ENCODE data around the gene AK5. TPM values are rescaled to one million over a fixed set of nuclear protein-coding genes. Genes with fewer than 3 reads are reported as not detected.
A peak's percentile ranks its signal among the peaks of the same experiment; 100 is the strongest.

Gene AK5
- total RNA-seq, 4 donors from 2014 or later: 0.17 to 1.6 (median 0.56) TPM; not detected in 1

- H3K4me3 ChIP-seq (replicated peaks in 1 of 3): no peak overlapping the region
- WGBS, 2 donors: 71 to 75% methylated on average over 5 of the region's 5 CpGs
- no peak for TF ChIP-seq POLR2A (IDR thresholded peaks at IDR 0.05)
- TF ChIP-seq CTCF (IDR thresholded peaks at IDR 0.05): no peak
- no peaks in the 10 kb centered on the region for H3K4me1 ChIP-seq
- intact Hi-C loops (cut with DNase I): no loop called here
- H3K36me3 ChIP-seq: no peaks in the 10 kb centered on the region
- H3K27ac ChIP-seq: no peak overlapping the region
- H3K27me3 ChIP-seq: no peaks in the 10 kb centered on the region
- no peaks in the 10 kb centered on the region for H3K9me3 ChIP-seq
- no peak for DNase-seq
Measured at GRCh38 chr1:77275194-77275593, 6.6 kb upstream of the AK5 start.

- Histone ChIP-seq H3K27ac (no peak overlapping the region), H3K4me3 (replicated peaks in 1 of 3) (no peak overlapping the region), H3K36me3 (no peaks in the 10 kb centered on the region), H3K27me3 (no peaks in the 10 kb centered on the region), H3K9me3 (no peaks in the 10 kb centered on the region), H3K4me1 (peaks cover 0 to 2% of the 10 kb centered on the region in 2 donors)
- DNase-seq: no peak
- TF ChIP-seq CTCF (IDR thresholded peaks at IDR 0.05) (no peak), POLR2A (IDR thresholded peaks at IDR 0.05) (no peak)
- 74 to 83% methylated on average over 2 of the region's 2 CpGs for WGBS, 2 donors
- intact Hi-C loops (cut with DNase I): no loop called here
Measured at GRCh38 chr1:77276941-77277340, 4.9 kb upstream of the AK5 start.

GRCh38 chr1:77279929-77280328 is 1.9 kb upstream of the AK5 start:
- Histone ChIP-seq H3K36me3 (no peaks in the 10 kb centered on the region), H3K4me3 (replicated peaks in 1 of 3) (no peak overlapping the region), H3K9me3 (no peaks in the 10 kb centered on the region), H3K27me3 (no peaks in the 10 kb centered on the region), H3K4me1 (peaks cover 3 to 17% of the 10 kb centered on the region in 2 donors), H3K27ac (no peak overlapping the region)
- intact Hi-C loops (cut with DNase I): no loop called here
- DNase-seq: no peak
- 82 to 87% methylated on average over 2 of the region's 2 CpGs for WGBS, 2 donors
- TF ChIP-seq CTCF (IDR thresholded peaks at IDR 0.05) (no peak), POLR2A (IDR thresholded peaks at IDR 0.05) (no peak)

- no peaks in the 10 kb centered on the region for H3K9me3 ChIP-seq
- TF ChIP-seq CTCF (IDR thresholded peaks at IDR 0.05) (no peak), POLR2A (IDR thresholded peaks at IDR 0.05) (no peak)
- intact Hi-C loops (cut with DNase I): no loop called here
- H3K36me3 ChIP-seq: no peaks in the 10 kb centered on the region
- no peak overlapping the region for H3K4me3 ChIP-seq (replicated peaks in 1 of 3)
- no peaks in the 10 kb centered on the region for H3K27me3 ChIP-seq
- H3K4me1 ChIP-seq: peaks cover 3 to 17% of the 10 kb centered on the region in 2 donors
- H3K27ac ChIP-seq: no peak overlapping the region
- whole genome bisulfite sequencing, 2 donors: 90 to 91% methylated on average over 4 of the region's 4 CpGs
- no peak for DNase-seq
Measured at GRCh38 chr1:77280962-77281361, 857 bp upstream of the AK5 start.

GRCh38 chr1:77282187-77282865 is 507 bp downstream of the AK5 start:
- Histone ChIP-seq H3K4me3 (replicated peaks in 1 of 3) (peak overlapping the region in 2 of 3 donors; percentile 6 to 40), H3K4me1 (peaks cover 3 to 17% of the 10 kb centered on the region in 2 donors), H3K36me3 (no peaks in the 10 kb centered on the region), H3K27me3 (no peaks in the 10 kb centered on the region), H3K27ac (no peak overlapping the region), H3K9me3 (no peaks in the 10 kb centered on the region)
- intact Hi-C loops (cut with DNase I): no loop called here
- peak; percentile 2 to 24 for DNase-seq
- TF ChIP-seq POLR2A (IDR thresholded peaks at IDR 0.05) (no peak), CTCF (IDR thresholded peaks at IDR 0.05) (no peak)
- WGBS, 2 donors: 0% methylated on average over 18 to 27 of the region's 47 CpGs
